HepG2 (cell line): ENCODE data around the gene OSBPL2. TPM values are rescaled to one million over a fixed set of nuclear protein-coding genes. Genes with fewer than 3 reads are reported as not detected.

Experiments used
- CBX2 ChIP-seq, 2 experiments: fragments of 200-600 bp in 1 of 2; sonication (generic); formaldehyde crosslinking in 1 of 2; IDR thresholded peaks; 2 replicates each; pipeline versions ENCODE4 v1.7.0 to v1.8.1; 2018 to 2022; ENCODE audit warnings: low read depth in 2 of 2, low read length in 1 of 2, mild to moderate bottlenecking in 1 of 2, missing genetic modification reagents in 1 of 2
- FOSL2 ChIP-seq: sonication (generic); formaldehyde crosslinking; IDR thresholded peaks from 2 replicates; pipeline ENCODE4 v1.4.0; 2020; ENCODE audit warnings: missing genetic modification reagents
- FOXC1 ChIP-seq: sonication (generic); formaldehyde crosslinking; IDR thresholded peaks from 2 replicates; pipeline ENCODE4 v1.8.0; 2022; ENCODE audit warnings: mild to moderate bottlenecking, missing genetic modification reagents, borderline replicate concordance
- FOXP1 ChIP-seq, 2 experiments: fragments of 450-650 bp in 1 of 2; IDR thresholded peaks; 2 replicates each; pipeline ENCODE4 v1.6.1; 2017 to 2018; ENCODE audit warnings: antibody characterized with exemption in 1 of 2
- HNF4A ChIP-seq: sonication (generic); formaldehyde crosslinking; IDR thresholded peaks from 2 replicates; pipeline ENCODE4 v1.4.0; 2020; ENCODE audit warnings: missing genetic modification reagents
- NFYB ChIP-seq: sonication (generic); formaldehyde crosslinking; IDR thresholded peaks from 2 replicates; pipeline ENCODE4 v1.4.0; 2020; ENCODE audit warnings: missing genetic modification reagents
- PCBP1 ChIP-seq: fragments of 200-400 bp; formaldehyde crosslinking; IDR thresholded peaks from 2 replicates; pipeline ENCODE4 v1.6.1; 2017; ENCODE audit warnings: mild to moderate bottlenecking, low read depth, low read length, borderline replicate concordance
- PRDM15 ChIP-seq: sonication (generic); formaldehyde crosslinking; IDR thresholded peaks from 2 replicates; pipeline ENCODE4 v1.4.0; 2020; ENCODE audit warnings: missing genetic modification reagents
- SPEN ChIP-seq: sonication (generic); formaldehyde crosslinking; IDR thresholded peaks from 2 replicates; pipeline ENCODE4 v1.5.1; 2020; ENCODE audit warnings: low read depth, mild to moderate bottlenecking, missing genetic modification reagents
- STAT5B ChIP-seq: sonication (generic); formaldehyde crosslinking; IDR thresholded peaks from 2 replicates; pipeline ENCODE4 v1.4.0; 2020; ENCODE audit warnings: missing genetic modification reagents
- TSC22D2 ChIP-seq: sonication (generic); formaldehyde crosslinking; IDR thresholded peaks from 2 replicates; pipeline ENCODE4 v1.5.1; 2020; ENCODE audit warnings: missing genetic modification reagents, mild to moderate bottlenecking, borderline replicate concordance
- ZBTB14 ChIP-seq: sonication (generic); formaldehyde crosslinking; IDR thresholded peaks from 2 replicates; pipeline ENCODE4 v1.4.0; 2020; ENCODE audit warnings: missing genetic modification reagents
- ZNF674 ChIP-seq: sonication (generic); formaldehyde crosslinking; IDR thresholded peaks from 2 replicates; pipeline ENCODE4 v1.5.0; 2020; ENCODE audit warnings: low read depth, mild to moderate bottlenecking, missing genetic modification reagents
- ZNF773 ChIP-seq: sonication (generic); formaldehyde crosslinking; IDR thresholded peaks from 2 replicates; pipeline ENCODE4 v1.4.0; 2020; ENCODE audit warnings: missing genetic modification reagents, borderline replicate concordance
- ZNF790 ChIP-seq: sonication (generic); formaldehyde crosslinking; IDR thresholded peaks from 2 replicates; pipeline ENCODE4 v1.8.0; 2022; ENCODE audit warnings: missing genetic modification reagents, mild to moderate bottlenecking, borderline replicate concordance
- ZNF839 ChIP-seq: sonication (generic); formaldehyde crosslinking; IDR thresholded peaks from 2 replicates; pipeline ENCODE4 v1.4.0; 2020; ENCODE audit warnings: missing genetic modification reagents, mild to moderate bottlenecking, borderline replicate concordance
- ZSCAN25 ChIP-seq: sonication (generic); formaldehyde crosslinking; IDR thresholded peaks from 2 replicates; pipeline ENCODE4 v1.8.0; 2022; ENCODE audit warnings: mild to moderate bottlenecking, missing genetic modification reagents
- polyA plus RNA-seq, 8 experiments: library from polyadenylated mRNA; depleted of rRNA in 3 of 8; stranded (reverse) in 7 of 8; unstranded in 1 of 8; fragments of >200 nt; fragmentation: Illumina TruSeq in 4 of 8; extraction: Trizol in 4 of 8; gene quantifications; 2 replicates each; pipeline versions ENCODE4 v1.2.1 to v1.2.3, GENCODE V29; 2011 to 2016; ENCODE audit warnings: low read depth in 4 of 8, missing spikeins in 1 of 8, mixed read lengths in 1 of 8; ENCODE audit not compliant: insufficient read depth in 1 of 8
- total RNA-seq, 5 experiments: library from RNA; depleted of rRNA; stranded (reverse); fragments of >200 nt; fragmentation: Illumina TruSeq; extraction: Trizol; gene quantifications; 2 replicates each; pipeline ENCODE4 v1.2.3, GENCODE V29; 2016; ENCODE audit warnings: low read depth in 1 of 5
- TF ChIP-seq, protein P1 (sequence below): sonication (generic); formaldehyde crosslinking; IDR thresholded peaks from 2 replicates; pipeline ENCODE4 v1.8.1; 2022; ENCODE audit warnings: mild to moderate bottlenecking, missing genetic modification reagents
- TF ChIP-seq, protein P2 (sequence below): sonication (generic); formaldehyde crosslinking; IDR thresholded peaks from 2 replicates; pipeline ENCODE4 v1.9.0; 2021; ENCODE audit warnings: missing genetic modification reagents, borderline replicate concordance

The OSBPL2 gene
- total and polyA plus RNA-seq, 2 of the 13 experiments (the other 11 are each of a cell fraction or from before 2014, with no cell fraction given) = 18.5 to 37.4 TPM

DNA sequence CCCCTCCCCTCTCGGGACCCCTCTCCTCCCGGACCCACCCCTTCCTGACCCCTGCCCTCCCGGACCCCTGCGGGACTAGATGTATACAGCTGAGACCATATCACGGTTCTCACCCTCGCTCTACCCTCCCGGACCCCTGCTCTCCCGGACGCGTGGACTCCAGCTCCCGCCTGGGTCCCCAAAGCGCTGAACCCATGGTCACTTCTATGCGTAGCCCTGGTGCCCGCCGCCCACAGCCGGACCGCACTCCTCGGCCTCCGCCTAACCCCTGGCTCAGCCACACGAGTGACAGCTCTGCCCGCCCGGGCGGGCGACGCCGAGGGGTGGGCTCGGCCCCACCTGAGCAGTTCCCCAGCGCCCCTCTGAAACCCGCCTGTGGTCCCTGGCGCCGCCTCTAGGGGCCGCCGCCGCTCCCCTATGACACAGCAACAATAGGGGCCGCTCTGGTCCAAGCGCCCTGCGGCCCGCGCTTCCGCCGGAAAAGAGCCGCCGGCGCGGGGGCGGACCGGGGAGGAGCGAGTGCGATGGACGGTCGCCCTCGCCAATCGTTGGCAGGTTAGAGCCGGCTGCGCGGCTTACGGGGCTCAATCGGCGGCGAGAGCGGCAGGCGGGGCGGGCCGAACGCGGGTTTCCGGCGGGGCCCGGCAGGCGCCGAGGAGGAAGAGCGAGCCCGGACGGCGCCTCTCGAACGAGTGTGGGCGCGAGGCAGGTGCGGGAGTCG, 64.2 kb downstream of the OSBPL2 start, which contains the start of gene ADRM1 (continued):
- no peak for TF ChIP-seq ZNF674 (CRISPR knock-in tag)
- peak; percentile 56; the same call in 1 of the 2 replicates for TF ChIP-seq ZNF773 (CRISPR knock-in tag)
- peak; percentile 97 for TF ChIP-seq ZSCAN25 (CRISPR knock-in tag)
- peak; percentile 99 for TF ChIP-seq FOXC1 (CRISPR knock-in tag)
- TF ChIP-seq SPEN (CRISPR knock-in tag) = peak; percentile 98
- peak; percentile 97 for TF ChIP-seq NFYB (CRISPR knock-in tag)
- no peak for TF ChIP-seq PRDM15
- TF ChIP-seq HNF4A (CRISPR knock-in tag) = peak; percentile 51
- TF ChIP-seq, protein P1, sequence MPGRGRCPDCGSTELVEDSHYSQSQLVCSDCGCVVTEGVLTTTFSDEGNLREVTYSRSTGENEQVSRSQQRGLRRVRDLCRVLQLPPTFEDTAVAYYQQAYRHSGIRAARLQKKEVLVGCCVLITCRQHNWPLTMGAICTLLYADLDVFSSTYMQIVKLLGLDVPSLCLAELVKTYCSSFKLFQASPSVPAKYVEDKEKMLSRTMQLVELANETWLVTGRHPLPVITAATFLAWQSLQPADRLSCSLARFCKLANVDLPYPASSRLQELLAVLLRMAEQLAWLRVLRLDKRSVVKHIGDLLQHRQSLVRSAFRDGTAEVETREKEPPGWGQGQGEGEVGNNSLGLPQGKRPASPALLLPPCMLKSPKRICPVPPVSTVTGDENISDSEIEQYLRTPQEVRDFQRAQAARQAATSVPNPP (CRISPR knock-in tag) = 0 out of 2 replicates have a peak, but pooled peaks have one; percentile 9
- no peak for TF ChIP-seq FOXP1 (IDR thresholded peaks at IDR 0.05)
- peak; percentile 52; the same call in 1 of the 2 replicates for TF ChIP-seq FOXP1 (CRISPR knock-in tag; IDR thresholded peaks at IDR 0.05)
- no peak for TF ChIP-seq ZNF790 (CRISPR knock-in tag)
- TF ChIP-seq PCBP1 = peak; percentile 66; the same call in 1 of the 2 replicates
- peak; percentile 84 for TF ChIP-seq FOSL2 (CRISPR knock-in tag)
- TF ChIP-seq ZBTB14 (CRISPR knock-in tag) = peak; percentile 43; the same call in 1 of the 2 replicates
- peak; percentile 84; the same call in 1 of the 2 replicates for TF ChIP-seq TSC22D2 (CRISPR knock-in tag)
- TF ChIP-seq, protein P2, sequence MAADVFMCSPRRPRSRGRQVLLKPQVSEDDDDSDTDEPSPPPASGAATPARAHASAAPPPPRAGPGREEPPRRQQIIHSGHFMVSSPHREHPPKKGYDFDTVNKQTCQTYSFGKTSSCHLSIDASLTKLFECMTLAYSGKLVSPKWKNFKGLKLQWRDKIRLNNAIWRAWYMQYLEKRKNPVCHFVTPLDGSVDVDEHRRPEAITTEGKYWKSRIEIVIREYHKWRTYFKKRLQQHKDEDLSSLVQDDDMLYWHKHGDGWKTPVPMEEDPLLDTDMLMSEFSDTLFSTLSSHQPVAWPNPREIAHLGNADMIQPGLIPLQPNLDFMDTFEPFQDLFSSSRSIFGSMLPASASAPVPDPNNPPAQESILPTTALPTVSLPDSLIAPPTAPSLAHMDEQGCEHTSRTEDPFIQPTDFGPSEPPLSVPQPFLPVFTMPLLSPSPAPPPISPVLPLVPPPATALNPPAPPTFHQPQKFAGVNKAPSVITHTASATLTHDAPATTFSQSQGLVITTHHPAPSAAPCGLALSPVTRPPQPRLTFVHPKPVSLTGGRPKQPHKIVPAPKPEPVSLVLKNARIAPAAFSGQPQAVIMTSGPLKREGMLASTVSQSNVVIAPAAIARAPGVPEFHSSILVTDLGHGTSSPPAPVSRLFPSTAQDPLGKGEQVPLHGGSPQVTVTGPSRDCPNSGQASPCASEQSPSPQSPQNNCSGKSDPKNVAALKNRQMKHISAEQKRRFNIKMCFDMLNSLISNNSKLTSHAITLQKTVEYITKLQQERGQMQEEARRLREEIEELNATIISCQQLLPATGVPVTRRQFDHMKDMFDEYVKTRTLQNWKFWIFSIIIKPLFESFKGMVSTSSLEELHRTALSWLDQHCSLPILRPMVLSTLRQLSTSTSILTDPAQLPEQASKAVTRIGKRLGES (CRISPR knock-in tag) = no peak
- 0 out of 2 replicates have a peak, but pooled peaks have one; percentile 58 for TF ChIP-seq STAT5B (CRISPR knock-in tag)
- TF ChIP-seq CBX2 (IDR thresholded peaks at IDR 0.05; ENCODE audit: low read depth, low read length) = no peak
- TF ChIP-seq CBX2 (CRISPR knock-in tag; IDR thresholded peaks at IDR 0.05; ENCODE audit: low read depth) = 0 out of 2 replicates have a peak, but pooled peaks have one; percentile 60
- peak; percentile 60; the same call in 1 of the 2 replicates for TF ChIP-seq ZNF839 (CRISPR knock-in tag)
